DMS114 treated with DMSO at 0.1 percent for 48 hours (cell line): ENCODE measurements around the gene PARD3B.

ENCODE experiments used
- DNase-seq: peaks from one replicate; lab custom pipeline; 2025; ENCODE audit not compliant: unreplicated experiment; lab: John Stamatoyannopoulos, UW

The PARD3B gene

DNA sequence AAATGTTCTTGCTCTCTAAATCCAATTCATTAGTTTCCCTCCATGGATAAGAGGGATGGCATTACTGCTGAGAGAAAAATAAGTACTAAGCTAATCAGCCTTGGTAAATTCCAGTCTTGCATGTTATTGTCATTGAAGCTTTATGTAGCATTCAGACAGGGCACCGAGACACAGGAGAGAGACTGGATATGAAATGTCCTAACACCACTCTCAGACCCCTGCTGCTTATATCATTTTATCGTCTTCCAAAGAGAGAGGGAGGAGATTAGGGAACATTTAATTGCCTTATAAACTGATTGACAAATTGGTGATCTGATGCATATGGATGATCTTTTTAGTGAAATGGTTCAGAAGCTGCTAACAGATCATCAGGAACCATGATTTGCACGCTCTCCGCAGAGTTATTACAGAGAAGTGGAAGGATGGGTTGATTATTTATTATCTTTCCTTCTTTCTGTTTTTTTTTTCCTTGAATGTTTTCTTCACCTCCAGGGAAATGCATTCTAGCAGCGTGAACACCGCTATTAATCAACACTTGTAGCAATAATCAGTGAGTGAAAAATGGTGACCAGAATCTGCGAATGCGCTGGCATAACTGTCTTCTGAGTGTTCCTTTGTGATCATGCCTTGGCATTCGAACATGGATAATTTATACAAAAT, 986.3 kb downstream of the PARD3B start:
- DNase-seq: no peak

DNA sequence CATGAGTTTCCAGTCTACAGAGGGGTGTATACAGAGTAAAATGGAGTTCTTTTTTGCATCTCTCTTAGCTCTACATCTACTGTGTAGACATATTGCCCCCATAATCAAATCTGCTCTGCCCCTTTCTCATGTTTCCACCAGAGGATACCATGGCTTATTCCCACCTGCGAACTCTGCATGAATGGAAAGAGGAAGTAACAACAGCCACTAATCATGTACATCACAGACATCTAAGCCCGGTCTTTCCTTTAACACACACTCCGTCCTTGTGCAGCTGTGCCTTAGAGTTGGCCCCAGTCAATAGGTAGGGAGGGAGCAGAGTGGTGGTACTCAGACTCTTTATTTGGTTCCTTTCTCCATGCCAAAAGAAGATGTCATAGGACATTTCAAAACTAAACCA, 989.7 kb downstream of the PARD3B start:
- no peak for DNase-seq

DNA sequence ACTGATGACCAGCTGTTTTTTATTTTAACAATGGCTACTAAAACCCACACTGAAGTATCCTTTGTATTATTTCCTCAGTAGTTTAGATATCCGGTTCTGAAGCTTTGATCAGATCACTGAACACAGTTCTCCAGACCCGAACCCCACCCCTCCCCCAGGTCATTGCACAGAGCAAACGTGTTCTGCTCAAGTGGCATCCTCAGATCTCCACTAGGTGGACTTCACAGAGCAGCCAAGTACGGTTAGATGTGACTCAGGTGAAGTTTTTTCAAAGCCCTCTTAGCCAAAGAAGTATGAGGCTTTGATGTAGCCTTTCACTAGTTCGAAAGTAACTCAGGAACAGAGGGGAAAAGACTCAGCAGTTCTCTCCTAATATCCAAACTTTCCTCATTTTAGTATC, 994.3 kb downstream of the PARD3B start:
- DNase-seq: no peak

DNA sequence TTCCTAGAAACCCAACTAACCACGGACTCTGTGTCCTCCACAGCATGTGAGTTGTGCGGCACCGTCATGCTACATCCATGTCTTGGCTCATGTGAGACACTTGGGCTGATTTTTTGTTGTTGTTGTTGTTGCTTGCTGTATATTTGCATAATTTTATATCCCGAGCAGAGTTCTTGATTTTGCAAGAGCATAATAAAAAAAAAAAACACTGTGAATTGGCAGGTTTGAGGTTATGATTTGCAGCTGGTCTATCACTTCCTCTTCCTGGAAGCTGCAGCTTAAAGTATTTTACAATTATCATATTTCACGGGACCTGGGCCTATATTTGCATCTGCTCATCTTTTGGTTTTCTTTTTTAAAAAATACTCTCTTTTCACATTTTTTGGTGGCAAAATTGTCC, 994.8 kb downstream of the PARD3B start:
- no peak for DNase-seq

DNA sequence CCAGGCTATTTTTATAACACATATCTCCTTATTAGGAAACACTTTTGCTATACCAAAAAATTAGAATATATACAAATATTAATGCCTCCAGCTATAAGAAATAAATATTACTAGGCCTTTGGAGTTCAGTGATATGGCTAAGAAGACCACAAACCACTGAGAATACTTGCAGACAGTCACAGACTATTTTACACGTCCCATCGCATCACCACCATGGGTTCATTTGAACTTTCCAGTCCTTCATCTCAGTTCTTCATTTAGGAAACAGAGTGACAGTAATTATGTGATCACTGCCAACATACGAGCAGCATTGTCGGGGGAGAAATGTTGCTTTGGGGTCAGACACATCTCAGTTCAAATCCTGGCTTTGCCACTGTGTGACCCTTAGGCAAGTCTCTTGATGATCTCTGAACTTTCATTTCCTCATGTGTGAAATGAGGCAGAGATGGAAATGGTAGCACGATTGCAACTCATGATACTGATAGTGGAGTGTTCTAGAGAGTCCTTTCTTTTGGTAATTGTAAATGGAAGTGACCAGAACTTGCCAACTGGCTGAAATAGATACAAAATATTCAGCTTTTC, 998.1 kb downstream of the PARD3B start:
- no peak for DNase-seq

DNA sequence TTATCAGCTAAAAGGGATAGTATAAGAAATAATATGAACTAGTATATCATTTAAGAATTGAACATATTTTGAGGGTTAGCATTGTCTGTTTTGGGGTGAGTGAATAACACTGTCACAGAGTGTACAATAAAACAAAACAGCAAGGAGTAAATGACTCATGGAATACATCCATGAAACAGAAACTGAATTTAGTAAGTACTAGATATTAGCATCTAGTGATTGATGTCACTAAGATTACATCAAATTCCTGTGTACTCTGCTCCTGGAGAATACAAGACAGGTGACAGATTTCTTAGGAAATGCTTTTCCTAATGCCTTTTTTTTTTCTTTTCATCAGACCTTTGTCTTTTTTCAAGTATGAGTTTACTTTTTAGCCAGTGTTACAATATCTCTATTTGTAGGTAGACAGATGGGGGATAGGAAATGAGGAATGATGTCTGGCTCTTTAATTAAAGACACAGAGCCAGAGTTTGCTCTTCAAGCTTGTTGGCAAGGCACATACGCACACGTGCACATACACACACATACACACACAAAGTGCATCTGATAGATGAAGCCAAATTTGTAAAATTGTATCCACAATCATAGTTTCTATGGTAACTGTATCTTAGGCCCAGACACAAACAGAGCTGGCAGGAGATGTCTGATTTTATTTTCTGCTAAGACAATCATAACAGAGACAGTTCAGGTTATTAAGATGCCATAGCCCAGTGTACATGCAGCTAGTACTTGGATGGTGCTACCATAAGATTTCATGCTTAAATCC, 998.8 kb downstream of the PARD3B start:
- no peak for DNase-seq

DNA sequence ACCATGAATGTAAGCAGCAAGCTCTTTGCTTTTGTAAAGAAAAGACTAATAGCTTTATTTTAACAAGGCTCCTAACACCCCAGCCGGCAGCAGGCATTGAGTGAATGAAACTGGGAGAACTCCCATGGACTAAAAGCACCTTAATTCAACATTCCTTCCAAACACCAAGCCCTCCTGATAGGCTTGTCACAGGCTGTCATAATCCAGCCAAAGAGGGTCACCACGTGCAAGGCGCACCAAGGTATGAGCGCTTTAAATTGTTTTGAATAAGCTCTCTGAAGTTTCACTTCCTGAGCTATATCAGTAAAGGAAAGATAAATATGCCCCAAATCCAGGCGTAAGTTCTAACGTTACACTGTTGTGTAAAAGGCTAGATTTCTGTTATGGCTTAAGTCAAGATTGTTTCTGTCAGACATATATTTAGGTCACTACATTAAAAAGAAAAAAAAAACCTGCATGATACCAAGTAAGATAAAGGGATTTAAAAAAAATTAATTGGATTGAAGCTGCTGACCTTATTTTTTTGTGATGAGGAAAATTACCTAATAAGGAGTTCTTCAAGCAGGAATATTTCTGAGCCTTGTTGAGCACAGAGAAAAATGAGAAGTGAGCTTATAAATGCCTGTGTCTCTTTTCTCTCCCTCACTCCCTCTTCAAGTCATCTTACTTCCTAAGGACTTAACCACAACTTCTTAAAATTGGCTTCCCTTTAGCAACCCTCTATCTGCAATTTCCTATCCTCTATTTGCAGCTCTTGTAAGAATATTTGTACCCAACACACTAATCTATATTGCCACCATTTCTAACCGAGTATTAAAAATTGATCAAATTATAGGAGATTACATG, 1000.9 kb downstream of the PARD3B start:
- DNase-seq: no peak

DNA sequence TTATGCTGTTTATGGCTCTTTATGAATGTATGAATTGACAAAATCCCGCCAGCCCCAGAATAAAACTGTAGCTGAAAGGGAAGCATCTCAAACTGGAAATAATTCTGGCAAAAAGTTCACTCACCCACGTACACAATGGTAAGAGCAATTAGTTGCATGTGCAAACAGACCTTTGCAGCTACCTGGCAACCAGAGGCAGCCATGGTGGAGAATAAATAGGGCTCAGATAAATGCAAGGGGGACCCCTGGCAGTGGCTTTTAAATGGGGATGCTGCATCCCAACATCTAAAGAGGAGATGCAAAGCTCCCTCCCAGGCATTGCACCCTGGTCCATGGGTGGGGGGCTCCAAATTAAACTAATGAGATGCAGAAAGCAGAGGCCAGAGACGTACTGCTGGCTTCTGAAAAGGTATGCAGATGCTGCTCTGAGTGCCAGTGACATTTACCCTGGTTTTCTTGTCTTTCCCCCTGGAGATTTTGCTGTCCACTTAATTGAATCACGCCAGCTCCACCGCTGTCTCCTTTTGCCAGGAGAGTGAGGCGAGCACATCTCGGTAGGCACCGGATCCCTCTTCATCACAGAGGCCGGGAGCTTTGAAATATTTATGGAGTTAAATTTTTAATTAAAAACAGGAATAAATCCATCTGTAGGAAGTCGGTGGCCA, 1010.4 kb downstream of the PARD3B start:
- no peak for DNase-seq

DNA sequence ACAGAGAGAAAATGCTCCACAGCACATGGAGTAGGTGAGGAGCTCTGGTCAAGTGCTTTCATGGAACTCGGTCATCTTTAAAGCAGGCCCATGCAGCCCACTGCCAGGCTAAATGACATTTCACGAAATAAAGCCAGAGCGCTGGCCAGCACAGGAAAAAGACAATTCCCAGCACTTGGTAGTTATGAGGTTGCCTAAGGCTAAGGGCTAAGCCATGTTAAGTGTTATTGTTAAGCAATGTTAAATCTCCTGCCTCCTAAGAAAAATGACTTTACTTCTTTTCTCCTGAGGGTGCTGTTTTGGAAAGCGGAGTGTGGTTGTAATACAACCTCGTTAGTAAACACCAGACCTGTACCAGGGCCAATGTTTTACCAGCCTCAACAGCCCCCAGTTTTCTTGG, 1011.1 kb downstream of the PARD3B start:
- no peak for DNase-seq

DNA sequence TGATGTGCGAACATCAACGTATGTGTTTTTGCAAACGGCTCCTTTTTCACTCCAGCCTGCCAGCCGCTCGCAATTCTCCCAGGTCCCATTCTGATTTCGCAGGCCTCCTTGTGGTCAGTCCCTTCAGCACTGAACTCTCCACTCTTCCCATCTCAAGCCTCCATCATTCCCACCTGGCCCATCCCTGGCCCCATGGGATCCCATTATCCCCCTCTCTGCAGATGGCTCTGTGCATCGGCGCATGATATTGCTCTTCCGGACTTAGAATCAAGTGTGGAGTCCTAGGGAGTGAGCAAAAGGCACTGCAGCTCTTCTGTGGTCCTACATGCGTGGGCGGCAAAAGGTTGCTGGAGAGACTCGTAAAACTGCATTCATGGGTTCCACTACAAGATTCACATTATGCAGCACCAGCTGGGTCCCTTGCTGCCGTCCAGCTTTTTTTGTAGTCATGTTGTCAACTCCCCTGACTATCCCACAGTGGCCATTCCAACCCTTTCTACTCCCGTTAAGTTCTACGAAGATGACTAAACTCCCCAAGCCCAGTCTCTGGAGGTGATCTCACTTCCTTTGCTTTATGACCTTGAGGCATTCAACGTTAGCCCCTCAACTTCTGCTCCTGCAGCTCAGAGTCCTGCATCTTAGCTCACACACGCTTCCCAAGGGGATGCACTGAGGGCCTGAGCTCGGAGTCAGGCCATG, 1011.7 kb downstream of the PARD3B start:
- DNase-seq: no peak

DNA sequence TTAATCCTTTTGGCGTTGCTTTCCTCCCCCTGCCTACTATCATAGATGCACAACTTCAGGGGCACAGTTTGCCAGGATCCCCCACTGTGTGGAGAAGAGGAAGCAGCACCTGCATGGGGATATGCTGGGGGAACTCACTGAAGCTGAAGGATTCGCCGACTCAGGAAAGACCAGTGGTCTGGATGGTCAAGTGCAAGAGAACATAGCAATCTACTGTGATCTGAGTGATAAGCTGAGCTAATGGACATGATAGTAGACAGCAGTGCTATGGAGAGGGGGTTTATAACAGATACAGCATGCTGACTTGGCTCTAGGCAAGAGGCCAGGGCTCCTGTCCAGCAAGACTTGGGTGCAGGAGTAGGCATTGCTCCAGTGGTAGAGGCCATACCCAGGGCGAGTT, 1012.6 kb downstream of the PARD3B start:
- no peak for DNase-seq

DNA sequence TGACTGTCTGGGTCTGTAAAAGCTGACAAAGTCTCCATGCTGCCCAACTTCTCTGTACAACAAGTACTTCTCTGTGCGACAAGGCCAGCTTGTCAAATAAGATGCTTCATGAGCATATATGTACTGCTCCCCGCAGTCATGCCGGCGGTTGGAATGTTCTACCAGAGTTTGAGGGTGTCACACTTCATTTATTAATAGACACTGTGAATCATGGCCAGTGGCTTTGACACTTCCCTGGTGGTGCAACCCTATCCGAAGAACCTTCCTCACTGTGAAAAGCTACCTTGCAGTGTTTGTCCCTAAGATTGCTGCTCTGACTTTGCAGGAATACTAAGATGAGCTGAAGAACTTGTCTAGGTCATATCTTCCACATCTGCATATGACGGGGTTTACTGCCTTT, 1016.2 kb downstream of the PARD3B start:
- DNase-seq: no peak

DNA sequence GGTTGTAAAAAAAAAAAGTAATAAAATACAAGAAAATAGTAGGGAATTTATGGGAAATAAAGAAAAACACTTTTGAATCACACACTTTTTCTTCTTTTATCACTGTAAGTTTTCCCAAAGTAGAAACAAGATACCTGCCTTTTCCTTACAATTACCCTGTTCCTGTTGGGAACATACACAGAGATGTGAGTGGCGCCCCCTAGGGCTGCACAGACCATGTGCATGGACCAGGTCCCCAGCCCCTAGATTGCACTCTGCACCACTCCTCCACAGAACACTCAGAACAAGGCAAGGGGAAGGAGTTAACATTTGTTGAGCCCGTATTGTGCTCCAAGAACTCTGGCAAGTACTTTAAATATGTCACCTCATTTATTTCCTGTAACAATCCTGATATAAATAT, 1018.4 kb downstream of the PARD3B start:
- DNase-seq: no peak

DNA sequence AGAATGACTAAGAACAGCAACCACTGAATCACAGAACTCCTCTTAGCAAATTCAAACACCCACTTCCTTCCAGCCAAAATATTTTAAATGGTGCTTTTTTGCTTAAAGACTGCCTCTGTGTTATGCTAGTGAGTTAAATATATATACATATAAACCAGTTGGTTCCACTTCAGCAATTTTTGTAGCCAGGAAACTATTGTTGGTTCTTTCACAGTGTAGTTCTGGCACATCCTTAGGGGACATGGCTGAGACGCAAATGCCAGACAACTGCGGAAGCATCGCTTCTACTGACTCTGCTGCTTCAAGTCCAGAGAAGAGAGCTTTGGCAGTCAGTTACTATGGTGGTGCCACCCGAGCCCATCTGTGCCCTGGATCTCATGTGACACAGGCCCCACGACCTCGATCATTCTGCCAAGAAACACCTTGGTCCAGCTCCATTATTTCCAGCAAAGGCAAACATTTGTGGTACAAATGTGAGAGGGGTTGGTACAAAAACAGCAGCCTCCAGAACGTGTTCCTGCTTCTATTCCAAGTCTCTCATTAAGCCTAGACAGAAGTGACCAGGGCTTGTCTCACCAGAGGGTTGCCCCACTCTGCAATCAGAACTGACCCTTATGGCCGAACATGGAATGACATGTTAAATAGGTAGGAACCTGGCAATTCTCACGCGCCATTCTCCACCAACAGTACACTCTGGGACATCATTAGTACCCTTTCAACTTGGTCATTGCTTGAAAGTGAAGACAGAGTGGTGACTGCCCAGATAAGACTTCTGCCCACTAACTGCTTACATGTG, 1019.3 kb downstream of the PARD3B start:
- DNase-seq: no peak

DNA sequence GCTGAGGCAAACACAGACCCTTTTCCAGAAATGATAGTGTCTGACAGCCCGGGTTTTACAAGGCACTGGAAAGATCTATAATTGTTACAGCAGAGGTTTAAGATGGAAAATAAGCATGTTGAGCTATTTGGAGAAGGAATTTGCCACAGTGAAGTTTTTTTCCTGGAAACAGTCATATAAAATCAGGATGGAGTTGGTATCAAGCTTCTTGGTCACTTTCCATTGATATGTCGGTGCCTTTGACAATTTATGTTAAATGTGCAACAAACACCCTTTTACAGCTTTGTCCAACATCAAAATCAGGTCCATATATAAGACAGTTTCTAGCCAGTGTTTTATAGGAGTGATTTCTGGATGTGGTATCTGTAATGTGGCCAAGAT, 1019.9 kb downstream of the PARD3B start:
- DNase-seq: no peak

DNA sequence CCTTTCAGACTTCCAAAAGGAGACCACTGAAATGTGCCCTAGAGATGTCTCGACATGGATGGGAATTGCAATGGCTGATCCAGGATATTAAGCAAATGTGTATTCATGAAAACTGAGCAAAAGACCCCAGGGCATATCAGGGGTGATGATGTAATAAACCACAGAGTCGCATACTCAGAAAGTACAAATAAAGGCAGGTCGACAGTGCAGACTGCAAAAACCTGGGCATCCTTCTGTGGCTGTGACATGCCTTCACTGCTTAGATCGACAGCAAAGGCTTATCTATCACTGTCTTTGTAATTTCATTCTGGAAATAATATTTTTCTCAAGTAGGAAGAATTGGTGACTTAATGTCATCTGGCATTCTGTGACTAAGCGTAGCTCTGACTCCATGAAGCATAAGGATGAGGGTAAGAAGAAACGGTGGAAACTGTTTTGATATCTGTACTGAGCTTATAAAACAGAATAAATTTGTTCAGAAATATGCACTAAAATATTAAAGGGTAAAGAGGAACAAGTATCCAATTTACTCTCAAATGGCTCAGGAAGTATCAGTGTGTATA, 1021.4 kb downstream of the PARD3B start:
- DNase-seq: no peak

DNA sequence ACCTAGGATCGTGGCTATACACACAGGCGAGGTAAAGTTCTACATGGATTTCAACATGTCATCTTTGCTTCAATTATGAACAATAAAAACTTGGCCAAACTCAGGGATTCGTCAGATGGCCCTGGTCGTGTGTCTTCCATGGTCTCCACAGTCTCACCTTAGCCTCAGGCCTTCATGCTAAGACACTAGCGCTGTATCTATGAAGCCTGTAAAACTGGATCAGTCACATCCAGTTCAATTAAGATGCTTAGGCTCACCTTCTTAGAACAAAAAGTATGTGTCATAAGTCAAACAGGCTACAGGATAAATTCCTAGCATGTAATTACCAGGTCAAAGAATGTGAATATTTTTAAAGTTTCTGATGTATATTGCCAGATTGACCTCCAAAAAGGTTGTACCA, 1023.3 kb downstream of the PARD3B start:
- no peak for DNase-seq

DNA sequence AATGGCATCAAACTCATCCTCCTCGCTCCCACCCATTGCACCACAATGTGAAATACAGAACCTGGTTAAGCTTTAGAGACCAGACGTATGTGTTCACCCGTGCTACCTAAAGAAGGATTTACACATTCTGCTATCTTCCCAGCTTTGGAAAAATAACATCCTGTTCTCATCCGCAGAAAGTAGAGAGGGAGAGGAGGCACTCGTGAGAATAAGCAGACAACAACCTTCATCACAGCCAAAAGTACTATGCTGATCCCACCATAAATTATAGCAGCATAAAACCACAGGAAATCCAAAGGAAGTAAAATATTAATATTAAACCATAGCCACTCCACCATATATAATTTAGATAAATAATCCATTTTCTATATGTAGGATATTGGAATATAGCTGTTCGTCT, 1025.4 kb downstream of the PARD3B start:
- no peak for DNase-seq

DNA sequence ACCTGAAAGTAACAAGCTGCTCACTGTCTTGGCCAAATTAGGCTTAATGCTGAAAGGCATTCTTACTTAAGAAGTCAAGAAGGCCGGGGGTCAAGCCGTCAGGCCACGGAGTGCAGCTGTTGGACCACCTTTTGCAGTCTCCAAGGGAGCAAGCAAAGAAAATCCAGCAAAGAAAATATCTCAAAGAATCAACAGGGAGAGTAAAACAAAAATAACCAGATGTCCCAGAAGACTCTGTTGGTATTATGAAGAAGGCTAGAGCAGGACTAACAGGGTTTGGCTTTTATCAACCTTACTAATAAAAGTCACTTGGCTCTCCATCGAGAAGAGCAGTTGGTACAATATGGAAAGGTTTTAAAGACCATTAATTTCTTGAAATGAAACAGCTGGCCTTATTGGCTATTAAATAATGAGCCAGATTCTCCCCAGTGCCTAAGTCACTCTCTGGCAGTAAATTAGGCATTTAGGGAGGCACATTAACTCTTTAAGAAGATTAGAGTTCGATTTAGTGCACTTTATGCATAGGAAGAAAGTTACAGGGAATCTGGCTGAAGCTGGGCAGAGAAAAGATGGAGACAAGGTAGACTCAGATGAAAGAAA, 1026.2 kb downstream of the PARD3B start:
- no peak for DNase-seq
